H9 (cell line): ENCODE data around the gene TAGLN. TPM values are rescaled to one million over a fixed set of nuclear protein-coding genes. Genes with fewer than 3 reads are reported as not detected.

Experiments used
- DNase-seq: peaks from one replicate; pipeline ENCODE4 v3.0.0-alpha.2; 2017
- H2AFZ ChIP-seq: one replicate; pipeline ENCODE4 v1.6.1; 2013; ENCODE audit warnings: mild to moderate bottlenecking, low read length, control low read depth, moderate library complexity
- H2AK5ac ChIP-seq: 2 replicates; pipeline ENCODE4 v1.6.1; 2013; ENCODE audit warnings: low read length, control low read depth, mixed read lengths; ENCODE audit not compliant: insufficient read length
- H2BK120ac ChIP-seq: one replicate; pipeline ENCODE4 v1.6.1; 2013; ENCODE audit warnings: low read depth, mild to moderate bottlenecking, low read length, control low read depth, inconsistent platforms; ENCODE audit not compliant: poor library complexity, severe bottlenecking
- H2BK12ac ChIP-seq: 2 replicates; pipeline ENCODE4 v1.6.1; 2013; ENCODE audit warnings: low read length, control low read depth, mixed read lengths, low read depth; ENCODE audit not compliant: insufficient read length
- H2BK15ac ChIP-seq: 2 replicates; pipeline ENCODE4 v1.6.1; 2013; ENCODE audit warnings: low read depth, low read length, control low read depth
- H2BK20ac ChIP-seq: one replicate; pipeline ENCODE4 v1.6.1; 2013; ENCODE audit warnings: low read depth, mild to moderate bottlenecking, low read length, control low read depth, inconsistent platforms; ENCODE audit not compliant: poor library complexity, severe bottlenecking
- H2BK5ac ChIP-seq: 2 replicates; pipeline ENCODE4 v1.6.1; 2013; ENCODE audit warnings: low read length, control low read depth, mixed read lengths; ENCODE audit not compliant: insufficient read length
- H3K14ac ChIP-seq: 2 replicates; pipeline ENCODE4 v1.6.1; 2013; ENCODE audit warnings: low read length, control low read depth; ENCODE audit not compliant: insufficient read depth
- H3K18ac ChIP-seq: 2 replicates; pipeline ENCODE4 v1.6.1; 2013; ENCODE audit warnings: low read depth, mild to moderate bottlenecking, mixed read lengths, low read length, control low read depth; ENCODE audit not compliant: insufficient read length
- H3K23ac ChIP-seq: 2 replicates; pipeline ENCODE4 v1.6.1; 2013; ENCODE audit warnings: low read length, control low read depth, mixed read lengths, low read depth; ENCODE audit not compliant: insufficient read length
- H3K23me2 ChIP-seq: 2 replicates; pipeline ENCODE4 v1.6.1; 2013; ENCODE audit warnings: low read depth, mild to moderate bottlenecking, mixed read lengths, low read length, control low read depth; ENCODE audit not compliant: insufficient read length, poor library complexity, severe bottlenecking
- H3K27ac ChIP-seq: 2 replicates; pipeline ENCODE4 v1.5.1; 2013; ENCODE audit warnings: low read length, control low read depth, mixed read lengths, low read depth; ENCODE audit not compliant: insufficient read length
- H3K27me3 ChIP-seq: 2 replicates; pipeline ENCODE4 v1.6.1; 2013; ENCODE audit warnings: low read length, control low read depth, inconsistent platforms; ENCODE audit not compliant: insufficient read depth
- H3K4ac ChIP-seq: 2 replicates; pipeline ENCODE4 v1.6.1; 2013; ENCODE audit warnings: low read depth, mild to moderate bottlenecking, control low read depth, inconsistent platforms, low read length, moderate library complexity
- H3K4me1 ChIP-seq: 2 replicates; pipeline ENCODE4 v1.6.1; 2013; ENCODE audit warnings: low read length, control low read depth, inconsistent platforms; ENCODE audit not compliant: insufficient read depth
- H3K4me2 ChIP-seq: 2 replicates; pipeline ENCODE4 v1.6.1; 2013; ENCODE audit warnings: low read length, control low read depth, mixed read lengths; ENCODE audit not compliant: insufficient read length, insufficient read depth
- H3K56ac ChIP-seq: 2 replicates; pipeline ENCODE4 v1.6.1; 2013; ENCODE audit warnings: low read depth, mild to moderate bottlenecking, mixed read lengths, low read length, control low read depth; ENCODE audit not compliant: insufficient read length
- H3K79me1 ChIP-seq: 2 replicates; pipeline ENCODE4 v1.6.1; 2013; ENCODE audit warnings: low read depth, mild to moderate bottlenecking, moderate library complexity, low read length, control low read depth, inconsistent platforms; ENCODE audit not compliant: insufficient read depth, poor library complexity, severe bottlenecking
- H3K79me2 ChIP-seq: 2 replicates; pipeline ENCODE4 v1.6.1; 2013; ENCODE audit warnings: low read length, control low read depth, inconsistent platforms; ENCODE audit not compliant: insufficient read depth
- H3K9ac ChIP-seq: 2 replicates; pipeline ENCODE4 v1.6.1; 2013; ENCODE audit warnings: low read length, control low read depth, mixed read lengths; ENCODE audit not compliant: insufficient read length; ENCODE audit errors: extremely low read depth
- H3K9me3 ChIP-seq: one replicate; pipeline ENCODE4 v1.6.1; 2013; ENCODE audit warnings: low read depth, low read length, inconsistent platforms; ENCODE audit not compliant: control insufficient read depth
- H3T11ph ChIP-seq: one replicate; pipeline ENCODE4 v1.6.1; 2013; ENCODE audit warnings: mild to moderate bottlenecking, low read length, control low read depth, inconsistent platforms
- H4K20me1 ChIP-seq: one replicate; pipeline ENCODE4 v1.6.1; 2013; ENCODE audit not compliant: control insufficient read depth, insufficient read length, insufficient read depth
- H4K5ac ChIP-seq: 2 replicates; pipeline ENCODE4 v1.6.1; 2013; ENCODE audit warnings: low read depth, mild to moderate bottlenecking, mixed read lengths, low read length, control low read depth; ENCODE audit not compliant: insufficient read length
- H4K8ac ChIP-seq: replicated peaks from 2 replicates; pipeline ENCODE4 v1.6.1; 2013; ENCODE audit warnings: low read length, control low read depth, mixed read lengths, low read depth; ENCODE audit not compliant: insufficient read length
- H4K91ac ChIP-seq: 2 replicates; pipeline ENCODE4 v1.6.1; 2013; ENCODE audit warnings: low read depth, mild to moderate bottlenecking, moderate library complexity, mixed read lengths, low read length, control low read depth; ENCODE audit not compliant: insufficient read length
- H3K27ac Mint-ChIP-seq, 3 experiments: 2 replicates in 2 of 3; 3 replicates in 1 of 3; pipeline ENCODE4 v1.8.0; 2020 to 2021; ENCODE audit warnings: mixed read lengths in 3 of 3, mild to moderate bottlenecking in 1 of 3, moderate library complexity in 1 of 3
- H3K27me3 Mint-ChIP-seq: 2 replicates; pipeline ENCODE4 v1.8.0; 2021; ENCODE audit warnings: low read depth, mild to moderate bottlenecking, moderate library complexity, mixed read lengths
- H3K36me3 Mint-ChIP-seq, 3 experiments: 2 replicates in 2 of 3; 3 replicates in 1 of 3; pipeline ENCODE4 v1.8.0; 2020 to 2021; ENCODE audit warnings: low read depth in 3 of 3, mixed read lengths in 3 of 3; ENCODE audit not compliant: insufficient read depth in 1 of 3
- H3K4me1 Mint-ChIP-seq, 2 experiments: 2 replicates each; pipeline ENCODE4 v1.8.0; 2020; ENCODE audit warnings: mixed read lengths in 2 of 2
- H3K4me3 Mint-ChIP-seq, 2 experiments: 2 replicates in 1 of 2; 3 replicates in 1 of 2; pipeline ENCODE4 v1.8.0; 2020 to 2021; ENCODE audit warnings: mild to moderate bottlenecking in 2 of 2, mixed read lengths in 2 of 2, moderate library complexity in 1 of 2
- H3K9me3 Mint-ChIP-seq, 2 experiments: 2 replicates in 1 of 2; 3 replicates in 1 of 2; pipeline ENCODE4 v1.8.0; 2020; ENCODE audit warnings: mild to moderate bottlenecking in 2 of 2, mixed read lengths in 2 of 2, moderate library complexity in 1 of 2
- CTCF ChIP-seq: fragments of 200-600 bp; sonication (generic); conservative IDR thresholded peaks from 3 replicates; pipeline ENCODE4 v1.8.0; 2021; ENCODE audit warnings: antibody characterized with exemption, mild to moderate bottlenecking
- WGBS: extraction: QIAGEN DNeasy Blood & Tissue Kit; methylation state at CpG from one replicate; pipeline ENCODE4 v1.1.7; 2013; ENCODE audit warnings: missing lambda C conversion rate, low lambda C conversion rate, mixed read lengths; ENCODE audit not compliant: insufficient read length; ENCODE audit errors: extremely low coverage; 5-methylcytosine and 5-hydroxymethylcytosine counted together
- total RNA-seq: library from RNA; stranded (reverse); gene quantifications from 2 replicates; pipeline ENCODE4 v1.2.1, GENCODE V29; 2021

The TAGLN gene
- total RNA-seq, 1 experiment from 2014 or later, result 176 TPM

GRCh38 chr11:117171404-117172061 lies 27.6 kb upstream of the TAGLN start:
- H3K14ac ChIP-seq, result no peak overlapping the region
- H3K4me1 ChIP-seq, result no peaks in the 10 kb centered on the region
- H3T11ph ChIP-seq, result no peak overlapping the region
- H2BK15ac ChIP-seq, result no peak overlapping the region
- H2BK5ac ChIP-seq, result no peak overlapping the region
- H3K27me3 Mint-ChIP-seq, result no peaks in the 10 kb centered on the region
- TF ChIP-seq CTCF, result no peak
- H3K27ac ChIP-seq, result no peak overlapping the region
- no peak overlapping the region for H3K4me2 ChIP-seq
- H3K9me3 ChIP-seq, result no peaks in the 10 kb centered on the region
- H3K27ac Mint-ChIP-seq, result peak overlapping the region; percentile 33 to 77 (median 58); a peak in 4 of 7 replicates
- no peak overlapping the region for H2AK5ac ChIP-seq
- no peak overlapping the region for H2BK120ac ChIP-seq
- WGBS, result no CpG with 5 or more reads among the region's 14 CpGs
- H4K5ac ChIP-seq, result no peak overlapping the region
- no peak overlapping the region for H3K4me3 Mint-ChIP-seq
- H4K8ac ChIP-seq, result no peak overlapping the region
- H4K20me1 ChIP-seq, result no peaks in the 10 kb centered on the region
- H3K56ac ChIP-seq, result no peak overlapping the region
- no peak for DNase-seq
- H4K91ac ChIP-seq, result no peak overlapping the region
- H3K27me3 ChIP-seq, result no peaks in the 10 kb centered on the region
- no peaks in the 10 kb centered on the region for H3K23me2 ChIP-seq
- H3K79me2 ChIP-seq, result no peaks in the 10 kb centered on the region
- H3K18ac ChIP-seq, result no peak overlapping the region
- H3K23ac ChIP-seq, result no peak overlapping the region
- no peak overlapping the region for H3K4ac ChIP-seq
- no peaks in the 10 kb centered on the region for H3K79me1 ChIP-seq
- peaks cover 17 to 23% of the 10 kb centered on the region in 2 experiments for H3K4me1 Mint-ChIP-seq
- no peak overlapping the region for H2AFZ ChIP-seq
- H3K36me3 Mint-ChIP-seq, result peaks cover 14 to 63% (median 41%) of the 10 kb centered on the region in 3 experiments; a peak in 6 of 7 replicates
- no peak overlapping the region for H3K9ac ChIP-seq
- no peak overlapping the region for H2BK20ac ChIP-seq
- H2BK12ac ChIP-seq, result no peak overlapping the region
- no peaks in the 10 kb centered on the region for H3K9me3 Mint-ChIP-seq
